ENCODE results near the gene RASAL2.

DNA sequence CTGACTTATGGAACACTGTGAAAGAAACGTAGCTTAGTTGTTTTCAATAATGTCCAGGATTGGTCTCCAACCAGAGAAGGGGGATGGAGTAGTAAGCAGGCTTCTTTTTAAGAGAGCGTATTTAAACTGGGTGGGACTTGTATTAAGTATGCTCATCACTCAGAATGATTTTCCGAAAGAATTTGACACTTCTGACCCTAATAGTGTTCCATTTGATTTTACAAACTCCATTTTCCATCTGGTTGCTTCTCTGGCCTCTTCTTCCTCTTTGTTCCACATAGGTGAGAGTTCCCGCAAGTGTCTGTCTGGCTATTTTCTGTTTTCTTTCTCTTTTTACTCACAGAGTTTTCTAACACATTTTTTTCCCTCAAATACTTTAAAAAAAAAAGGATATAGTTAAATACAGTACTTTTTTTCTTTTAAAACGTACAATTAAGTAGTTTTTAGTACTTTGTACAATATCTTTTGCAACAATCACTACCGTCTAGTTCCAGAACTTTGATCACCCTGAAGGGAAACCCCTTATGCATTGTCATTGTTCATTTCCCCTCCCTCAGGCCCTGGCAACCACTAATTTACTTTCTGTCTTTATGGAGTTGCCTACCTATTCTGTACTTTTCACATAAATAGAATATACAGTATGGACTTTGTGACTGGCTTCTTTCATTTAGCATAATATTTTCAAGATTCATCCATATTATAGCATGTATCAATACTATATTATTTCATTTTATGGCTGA is 67.0 kb downstream of the RASAL2 start:
- no peak for TF ChIP-seq POLR2A (IDR thresholded peaks at IDR 0.05)
- TF ChIP-seq, protein P1, sequence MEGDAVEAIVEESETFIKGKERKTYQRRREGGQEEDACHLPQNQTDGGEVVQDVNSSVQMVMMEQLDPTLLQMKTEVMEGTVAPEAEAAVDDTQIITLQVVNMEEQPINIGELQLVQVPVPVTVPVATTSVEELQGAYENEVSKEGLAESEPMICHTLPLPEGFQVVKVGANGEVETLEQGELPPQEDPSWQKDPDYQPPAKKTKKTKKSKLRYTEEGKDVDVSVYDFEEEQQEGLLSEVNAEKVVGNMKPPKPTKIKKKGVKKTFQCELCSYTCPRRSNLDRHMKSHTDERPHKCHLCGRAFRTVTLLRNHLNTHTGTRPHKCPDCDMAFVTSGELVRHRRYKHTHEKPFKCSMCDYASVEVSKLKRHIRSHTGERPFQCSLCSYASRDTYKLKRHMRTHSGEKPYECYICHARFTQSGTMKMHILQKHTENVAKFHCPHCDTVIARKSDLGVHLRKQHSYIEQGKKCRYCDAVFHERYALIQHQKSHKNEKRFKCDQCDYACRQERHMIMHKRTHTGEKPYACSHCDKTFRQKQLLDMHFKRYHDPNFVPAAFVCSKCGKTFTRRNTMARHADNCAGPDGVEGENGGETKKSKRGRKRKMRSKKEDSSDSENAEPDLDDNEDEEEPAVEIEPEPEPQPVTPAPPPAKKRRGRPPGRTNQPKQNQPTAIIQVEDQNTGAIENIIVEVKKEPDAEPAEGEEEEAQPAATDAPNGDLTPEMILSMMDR (IDR thresholded peaks at IDR 0.05), result no peak
